ENCODE data around the gene RGS11.
A peak's percentile ranks its signal among the peaks of the same experiment; 100 is the strongest.

DNA sequence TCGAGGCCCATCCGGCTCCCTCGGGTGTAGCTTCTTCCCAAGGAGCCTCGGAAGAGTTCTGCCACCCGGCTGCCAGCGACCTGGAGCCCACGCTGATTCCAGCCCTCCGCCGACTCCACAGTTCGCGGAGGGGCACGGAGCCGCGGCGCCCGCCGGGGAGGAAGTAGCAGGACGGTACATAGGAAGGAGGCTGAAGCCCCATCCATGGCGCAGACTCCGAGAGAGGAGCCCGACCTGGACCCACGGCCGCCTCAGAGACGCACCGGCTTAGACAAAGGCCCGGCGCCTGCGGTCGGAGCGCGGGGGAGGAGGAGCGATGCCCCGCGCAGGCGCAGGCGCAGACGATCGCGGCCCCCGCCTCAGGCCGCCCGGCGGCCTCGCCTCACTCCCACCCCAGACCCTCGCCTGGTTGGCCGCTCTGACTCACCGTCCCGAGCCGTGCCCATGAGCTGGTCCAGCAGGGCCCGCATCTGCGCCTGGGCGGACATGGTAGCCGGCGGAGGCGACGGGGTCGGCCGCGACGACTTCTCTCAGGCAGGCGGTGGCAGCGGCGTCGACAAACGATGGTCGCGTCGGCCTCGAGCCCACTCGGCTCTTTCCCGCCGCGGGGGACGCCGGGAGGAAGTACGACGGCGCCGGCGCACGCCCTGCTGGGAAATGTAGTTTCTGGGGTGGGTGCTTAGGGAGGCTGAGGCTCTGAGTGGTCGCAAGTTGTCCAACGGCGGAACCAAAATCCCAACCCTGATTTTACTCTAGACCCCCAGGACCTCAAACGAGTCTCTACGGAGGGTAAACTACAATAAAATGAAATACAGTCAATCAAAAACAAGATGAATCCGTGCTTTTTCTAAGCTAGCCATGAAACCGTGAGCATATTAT is 46.7 kb downstream of the RGS11 start, which contains the start of gene LUC7L:
- TF ChIP-seq, protein P1, sequence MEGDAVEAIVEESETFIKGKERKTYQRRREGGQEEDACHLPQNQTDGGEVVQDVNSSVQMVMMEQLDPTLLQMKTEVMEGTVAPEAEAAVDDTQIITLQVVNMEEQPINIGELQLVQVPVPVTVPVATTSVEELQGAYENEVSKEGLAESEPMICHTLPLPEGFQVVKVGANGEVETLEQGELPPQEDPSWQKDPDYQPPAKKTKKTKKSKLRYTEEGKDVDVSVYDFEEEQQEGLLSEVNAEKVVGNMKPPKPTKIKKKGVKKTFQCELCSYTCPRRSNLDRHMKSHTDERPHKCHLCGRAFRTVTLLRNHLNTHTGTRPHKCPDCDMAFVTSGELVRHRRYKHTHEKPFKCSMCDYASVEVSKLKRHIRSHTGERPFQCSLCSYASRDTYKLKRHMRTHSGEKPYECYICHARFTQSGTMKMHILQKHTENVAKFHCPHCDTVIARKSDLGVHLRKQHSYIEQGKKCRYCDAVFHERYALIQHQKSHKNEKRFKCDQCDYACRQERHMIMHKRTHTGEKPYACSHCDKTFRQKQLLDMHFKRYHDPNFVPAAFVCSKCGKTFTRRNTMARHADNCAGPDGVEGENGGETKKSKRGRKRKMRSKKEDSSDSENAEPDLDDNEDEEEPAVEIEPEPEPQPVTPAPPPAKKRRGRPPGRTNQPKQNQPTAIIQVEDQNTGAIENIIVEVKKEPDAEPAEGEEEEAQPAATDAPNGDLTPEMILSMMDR (IDR thresholded peaks at IDR 0.05; ENCODE audit: low read depth, low read length, missing input control): no peak
- TF ChIP-seq FOXA1 (IDR thresholded peaks at IDR 0.05) (no peak), SP1 (IDR thresholded peaks at IDR 0.05) (peak; percentile 30), TAF1 (conservative IDR thresholded peaks at IDR 0.05) (no peak), JUND (IDR thresholded peaks at IDR 0.05) (no peak), RAD21 (IDR thresholded peaks at IDR 0.05) (no peak), YY1 (IDR thresholded peaks at IDR 0.05) (peak; percentile 50), GABPA (IDR thresholded peaks at IDR 0.05 in 1 of 2, conservative IDR thresholded peaks at IDR 0.05 in 1 of 2) (peak in 1 of 2 donors; percentile 88), RXRA (IDR thresholded peaks at IDR 0.05) (no peak), HNF4G (IDR thresholded peaks at IDR 0.05) (no peak)
- TF ChIP-seq, protein P2, sequence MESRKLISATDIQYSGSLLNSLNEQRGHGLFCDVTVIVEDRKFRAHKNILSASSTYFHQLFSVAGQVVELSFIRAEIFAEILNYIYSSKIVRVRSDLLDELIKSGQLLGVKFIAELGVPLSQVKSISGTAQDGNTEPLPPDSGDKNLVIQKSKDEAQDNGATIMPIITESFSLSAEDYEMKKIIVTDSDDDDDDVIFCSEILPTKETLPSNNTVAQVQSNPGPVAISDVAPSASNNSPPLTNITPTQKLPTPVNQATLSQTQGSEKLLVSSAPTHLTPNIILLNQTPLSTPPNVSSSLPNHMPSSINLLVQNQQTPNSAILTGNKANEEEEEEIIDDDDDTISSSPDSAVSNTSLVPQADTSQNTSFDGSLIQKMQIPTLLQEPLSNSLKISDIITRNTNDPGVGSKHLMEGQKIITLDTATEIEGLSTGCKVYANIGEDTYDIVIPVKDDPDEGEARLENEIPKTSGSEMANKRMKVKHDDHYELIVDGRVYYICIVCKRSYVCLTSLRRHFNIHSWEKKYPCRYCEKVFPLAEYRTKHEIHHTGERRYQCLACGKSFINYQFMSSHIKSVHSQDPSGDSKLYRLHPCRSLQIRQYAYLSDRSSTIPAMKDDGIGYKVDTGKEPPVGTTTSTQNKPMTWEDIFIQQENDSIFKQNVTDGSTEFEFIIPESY (IDR thresholded peaks at IDR 0.05): no peak

Measured in liver (tissue), 3 donors.